GM19240 (cell line): ENCODE results near the gene CABLES2.

ENCODE experiments used
- DNase-seq: peaks from one replicate; pipeline ENCODE4 v3.0.0; 2011; ENCODE audit warnings: low spot score; ENCODE audit not compliant: insufficient read length

CABLES2 gene

GRCh38 chr20:62350629-62351422, 56.3 kb downstream of the CABLES2 start:
- no peak for DNase-seq

- no peak for DNase-seq
Measured at GRCh38 chr20:62350098-62350628, 56.9 kb downstream of the CABLES2 start.

GRCh38 chr20:62349556-62350097, 57.5 kb downstream of the CABLES2 start:
- DNase-seq = no peak

GRCh38 chr20:62348604-62349003, 58.5 kb downstream of the CABLES2 start:
- no peak for DNase-seq

- DNase-seq = no peak
Measured at GRCh38 chr20:62347445-62347844, 59.6 kb downstream of the CABLES2 start.

GRCh38 chr20:62347151-62347404, 60.0 kb downstream of the CABLES2 start:
- DNase-seq = no peak

GRCh38 chr20:62346398-62347150, 60.5 kb downstream of the CABLES2 start:
- no peak for DNase-seq

- DNase-seq = no peak
Measured at GRCh38 chr20:62345681-62346370, 61.3 kb downstream of the CABLES2 start.

- DNase-seq = no peak
Measured at GRCh38 chr20:62344782-62345181, 62.3 kb downstream of the CABLES2 start.

GRCh38 chr20:62344092-62344491, 63.0 kb downstream of the CABLES2 start:
- DNase-seq = no peak

- no peak for DNase-seq
Measured at GRCh38 chr20:62342910-62343309, 64.2 kb downstream of the CABLES2 start.

GRCh38 chr20:62339647-62340062, 67.4 kb downstream of the CABLES2 start:
- DNase-seq = peak; percentile 77
